Tibial artery (tissue), 4 donors: ENCODE results near the gene TRAPPC12.

ENCODE experiments used
- DNase-seq, 2 donors: peaks; one replicate each; pipeline ENCODE4 v3.0.0-alpha.2; 2019
- H3K27ac ChIP-seq, 2 donors: fragments of 200-600 bp; sonication (generic) in 1 of 2; 1 replicate in 1 of 2; 2 replicates in 1 of 2; pipeline ENCODE4 v1.5.1; 2018 to 2019; ENCODE audit warnings: mild to moderate bottlenecking in 1 of 2
- H3K27me3 ChIP-seq, 2 donors: fragments of 200-600 bp; sonication (generic) in 1 of 2; one replicate each; pipeline versions ENCODE4 v1.5.1 to v1.6.0; 2016 to 2019
- H3K36me3 ChIP-seq, 3 donors: fragments of 200-600 bp; sonication (generic) in 2 of 3; one replicate each; pipeline ENCODE4 v1.5.1; 2016 to 2019; ENCODE audit warnings: mild to moderate bottlenecking in 2 of 3
- H3K4me1 ChIP-seq, 4 donors: fragments of 200-600 bp; sonication (generic) in 2 of 4; 1 replicate in 3 of 4; 2 replicates in 1 of 4; pipeline ENCODE4 v1.5.1; 2016 to 2019
- H3K4me3 ChIP-seq, 2 donors: fragments of 200-600 bp; sonication (generic) in 1 of 2; 1 replicate in 1 of 2; 2 replicates in 1 of 2; pipeline ENCODE4 v1.5.1; 2018 to 2019; ENCODE audit warnings: mild to moderate bottlenecking in 2 of 2
- H3K9me3 ChIP-seq, 3 donors: fragments of 200-600 bp; sonication (generic) in 1 of 3; one replicate each; pipeline ENCODE4 v1.5.1; 2016 to 2019
- CTCF ChIP-seq, 2 experiments: fragments of 200-600 bp in 1 of 2; fragments of 450-650 bp in 1 of 2; IDR thresholded peaks; one replicate each; pipeline ENCODE4 v1.5.1; 2017 to 2019; ENCODE audit warnings: antibody characterized with exemption in 2 of 2, mild to moderate bottlenecking in 1 of 2, moderate library complexity in 1 of 2
- intact Hi-C: fragments of 100-400 bp; cut with DNase I; formaldehyde crosslinking; loops from one replicate; pipeline ENCODE4 v1.15.0; 2023; ENCODE audit warnings: low total_unique reads

Gene TRAPPC12

DNA sequence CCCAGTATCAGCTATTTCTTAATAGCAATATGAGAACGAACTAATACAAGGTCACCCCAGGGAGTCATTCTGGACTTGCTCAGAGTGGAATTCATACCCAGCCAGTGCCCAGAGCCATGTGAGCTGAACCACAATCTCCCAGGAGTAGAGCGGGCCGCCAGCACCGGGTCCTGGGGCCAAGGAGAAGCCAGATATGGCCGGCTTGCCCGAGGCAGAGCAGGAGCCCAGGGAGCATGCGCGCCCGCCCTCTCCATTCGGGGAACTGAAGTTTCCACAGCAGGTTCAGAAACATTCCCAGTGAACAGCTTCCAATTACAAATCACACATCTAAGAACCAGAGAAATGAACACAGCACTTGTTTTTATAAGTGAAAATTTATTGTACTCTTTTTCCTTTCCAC, 39.4 kb upstream of the TRAPPC12 start:
- Histone ChIP-seq H3K4me1 (no peaks in the 10 kb centered on the region), H3K36me3 (peaks cover 0 to 13% (median 5%) of the 10 kb centered on the region in 3 donors), H3K27me3 (no peaks in the 10 kb centered on the region), H3K4me3 (no peak overlapping the region), H3K9me3 (no peaks in the 10 kb centered on the region), H3K27ac (no peak overlapping the region)
- intact Hi-C loops = no loop called here
- TF ChIP-seq CTCF (IDR thresholded peaks at IDR 0.05) = no peak
- DNase-seq = no peak

- no peaks in the 10 kb centered on the region for H3K4me1 ChIP-seq
- intact Hi-C loops = no loop called here
- peaks cover 0 to 1% (median 0%) of the 10 kb centered on the region in 3 donors for H3K36me3 ChIP-seq
- H3K27ac ChIP-seq = no peak overlapping the region
- DNase-seq = no peak
- no peak overlapping the region for H3K4me3 ChIP-seq
- H3K27me3 ChIP-seq = no peaks in the 10 kb centered on the region
- no peak for TF ChIP-seq CTCF (IDR thresholded peaks at IDR 0.05)
- H3K9me3 ChIP-seq = no peaks in the 10 kb centered on the region
Measured at GRCh38 chr2:3341336-3341735, 38.2 kb upstream of the TRAPPC12 start.

- intact Hi-C loops = no loop called here
- no peak for TF ChIP-seq CTCF (IDR thresholded peaks at IDR 0.05)
- no peak for DNase-seq
Measured at GRCh38 chr2:3342324-3342723, 37.2 kb upstream of the TRAPPC12 start.

DNA sequence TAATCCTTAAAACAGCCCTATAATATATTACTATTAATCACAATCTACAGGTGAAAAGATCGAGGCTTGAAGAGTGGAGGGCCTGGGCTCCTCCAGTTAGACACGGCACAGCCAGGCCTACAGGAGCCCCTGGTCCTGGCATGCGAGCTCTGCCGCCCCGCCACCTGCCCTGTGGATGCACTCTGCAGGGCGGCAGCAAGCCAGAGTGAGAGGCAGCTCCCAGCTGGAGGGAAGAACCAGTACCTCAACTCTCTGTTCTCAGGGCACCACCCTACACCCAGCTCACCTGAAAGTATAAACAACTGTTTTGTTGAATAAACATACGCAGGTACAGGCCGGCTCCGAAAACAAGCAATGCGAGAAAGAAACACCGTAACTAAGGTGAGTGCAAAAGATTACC, 36.5 kb upstream of the TRAPPC12 start:
- no peak for DNase-seq
- TF ChIP-seq CTCF (IDR thresholded peaks at IDR 0.05) = no peak
- Histone ChIP-seq H3K27me3 (no peaks in the 10 kb centered on the region), H3K36me3 (peaks cover 0 to 5% (median 0%) of the 10 kb centered on the region in 3 donors), H3K4me1 (no peaks in the 10 kb centered on the region), H3K4me3 (no peak overlapping the region), H3K27ac (no peak overlapping the region), H3K9me3 (no peaks in the 10 kb centered on the region)
- intact Hi-C loops = no loop called here

More at GRCh38 chr2:3342324-3342723, 37.2 kb upstream of the TRAPPC12 start:
- no peaks in the 10 kb centered on the region for H3K27me3 ChIP-seq
- H3K27ac ChIP-seq = no peak overlapping the region
- no peaks in the 10 kb centered on the region for H3K9me3 ChIP-seq
- H3K4me3 ChIP-seq = no peak overlapping the region
- H3K36me3 ChIP-seq = peaks cover 0 to 4% (median 0%) of the 10 kb centered on the region in 3 donors
- no peaks in the 10 kb centered on the region for H3K4me1 ChIP-seq

GRCh38 chr2:3344897-3345296, 34.6 kb upstream of the TRAPPC12 start:
- Histone ChIP-seq H3K4me3 (no peak overlapping the region), H3K27me3 (no peaks in the 10 kb centered on the region), H3K9me3 (no peaks in the 10 kb centered on the region), H3K36me3 (peaks cover 0 to 5% (median 0%) of the 10 kb centered on the region in 3 donors), H3K4me1 (peaks cover 0 to 8% (median 0%) of the 10 kb centered on the region in 4 donors), H3K27ac (no peak overlapping the region)
- DNase-seq = no peak
- intact Hi-C loops = no loop called here
- no peak for TF ChIP-seq CTCF (IDR thresholded peaks at IDR 0.05)

DNA sequence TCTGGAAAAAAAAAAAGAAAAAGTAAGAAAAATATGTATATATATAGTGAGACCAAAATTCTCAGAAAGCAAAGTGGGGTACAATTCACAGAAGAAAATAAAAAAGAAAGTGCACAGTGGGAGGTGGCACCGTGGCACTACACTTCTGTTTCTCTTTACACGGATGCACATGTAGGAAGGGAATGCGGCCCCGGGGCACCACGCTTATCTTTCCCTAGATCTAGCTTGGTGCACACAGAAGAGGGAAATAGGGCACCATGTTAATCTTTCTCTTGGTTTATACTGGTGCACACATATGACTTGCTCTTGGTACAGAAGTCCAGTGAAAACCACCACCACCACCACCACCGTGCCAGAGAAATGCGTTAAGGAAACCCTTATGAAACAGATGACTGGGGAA, 33.9 kb upstream of the TRAPPC12 start:
- intact Hi-C loops = no loop called here
- TF ChIP-seq CTCF (IDR thresholded peaks at IDR 0.05) = no peak
- no peak overlapping the region for H3K27ac ChIP-seq
- H3K4me3 ChIP-seq = no peak overlapping the region
- no peaks in the 10 kb centered on the region for H3K9me3 ChIP-seq
- H3K27me3 ChIP-seq = no peaks in the 10 kb centered on the region
- H3K4me1 ChIP-seq = peaks cover 0 to 8% (median 0%) of the 10 kb centered on the region in 4 donors
- H3K36me3 ChIP-seq = peaks cover 0 to 5% (median 0%) of the 10 kb centered on the region in 3 donors
- no peak for DNase-seq
